ENCODE data around the gene RTF1.

DNA sequence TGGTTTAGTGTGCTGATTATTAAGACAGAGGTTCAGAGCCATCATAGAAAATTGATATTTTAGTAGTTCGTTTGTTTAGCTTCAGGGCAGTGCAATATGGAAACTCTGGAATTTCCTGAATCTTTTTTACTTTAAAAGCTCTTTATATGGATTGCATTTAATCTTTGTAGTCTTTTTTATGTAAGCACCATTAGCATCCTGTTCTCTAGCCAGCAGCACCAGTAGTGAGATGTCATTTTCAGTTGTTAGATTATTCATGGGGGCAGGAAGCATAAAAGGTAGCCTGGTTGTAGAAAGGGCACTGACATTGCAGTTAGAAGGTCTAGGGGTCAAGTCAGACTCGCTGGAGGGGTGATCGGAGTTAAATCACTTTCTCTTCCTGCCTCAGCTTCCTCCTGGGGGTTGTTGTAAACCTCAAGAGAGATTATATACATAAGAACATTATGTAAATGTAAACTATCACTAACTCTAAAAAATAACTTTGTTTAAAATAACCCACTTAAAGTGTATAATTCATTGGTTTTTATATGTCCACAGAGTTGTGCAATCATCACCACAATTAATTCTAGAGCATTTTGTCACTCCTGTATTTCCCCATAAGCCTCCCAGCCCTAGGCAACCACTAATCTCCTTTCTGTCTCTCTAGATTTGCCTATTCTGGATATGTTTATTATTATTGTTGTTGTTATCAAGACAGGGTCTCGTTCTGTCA lies 45.3 kb downstream of the RTF1 start:
- TF ChIP-seq CTCF (IDR thresholded peaks at IDR 0.05) (no peak), EZH2phosphoT487 (IDR thresholded peaks at IDR 0.05) (no peak), EZH2 (IDR thresholded peaks at IDR 0.05) (no peak)

Data from neural progenitor cell (in vitro differentiated cells).